WTC11 (cell line): ENCODE data around the gene SHANK3. TPM values are rescaled to one million over a fixed set of nuclear protein-coding genes. Genes with fewer than 3 reads are reported as not detected.

Source experiments
- ATAC-seq: fragments of 200-7000 bp; cut with Tn5 transposase; 2 replicates; pipeline ENCODE4 v1.10.0; 2021; ENCODE audit warnings: mild to moderate bottlenecking, moderate library complexity
- CTCF ChIA-PET: fragments of 300-600 bp; sonication (Branson Sonifier 250); formaldehyde crosslinking; loops from one replicate; lab custom pipeline; 2021; ENCODE audit warnings: antibody characterized with exemption; lab: Charles Lee
- POLR2A ChIA-PET: fragments of 350-600 bp; sonication (Branson Sonifier 250); formaldehyde crosslinking; loops from one replicate; lab custom pipeline; 2021; ENCODE audit warnings: antibody characterized with exemption; lab: Charles Lee
- DNase-seq: peaks from one replicate; pipeline ENCODE4 v3.0.0; 2021; ENCODE audit warnings: low spot score
- H3K27ac Mint-ChIP-seq: 2 replicates; pipeline ENCODE4 v1.8.0; 2021; ENCODE audit warnings: mixed read lengths
- H3K27me3 Mint-ChIP-seq: 2 replicates; pipeline ENCODE4 v1.8.0; 2021; ENCODE audit warnings: low read depth, mild to moderate bottlenecking, moderate library complexity, mixed read lengths
- H3K36me3 Mint-ChIP-seq: 2 replicates; pipeline ENCODE4 v1.8.0; 2021; ENCODE audit warnings: mixed read lengths
- H3K4me1 Mint-ChIP-seq: 2 replicates; pipeline ENCODE4 v1.8.0; 2022; ENCODE audit warnings: mixed read lengths
- H3K4me3 Mint-ChIP-seq: 2 replicates; pipeline ENCODE4 v1.8.0; 2021; ENCODE audit warnings: mild to moderate bottlenecking, moderate library complexity, mixed read lengths
- H3K9me3 Mint-ChIP-seq: 2 replicates; pipeline ENCODE4 v1.8.0; 2021; ENCODE audit warnings: mixed read lengths
- CREM ChIP-seq: sonication (generic); formaldehyde crosslinking; IDR thresholded peaks from 2 replicates; pipeline ENCODE4 v1.8.1; 2022; ENCODE audit warnings: mild to moderate bottlenecking, missing genetic modification reagents, moderate library complexity
- ERG ChIP-seq: fragments of 250-450 bp; sonication (Bioruptor Pico); IDR thresholded peaks from 2 replicates; pipeline ENCODE4 v1.8.0; 2021; ENCODE audit warnings: mild to moderate bottlenecking
- ETV6 ChIP-seq: sonication (generic); formaldehyde crosslinking; IDR thresholded peaks from 2 replicates; pipeline ENCODE4 v1.8.1; 2022; ENCODE audit warnings: mild to moderate bottlenecking, missing genetic modification reagents
- MAX ChIP-seq: sonication (generic); formaldehyde crosslinking; IDR thresholded peaks from 2 replicates; pipeline ENCODE4 v1.8.0; 2022; ENCODE audit warnings: mild to moderate bottlenecking, missing genetic modification reagents
- RELA ChIP-seq: sonication (generic); formaldehyde crosslinking; IDR thresholded peaks from 2 replicates; pipeline ENCODE4 v1.8.1; 2022; ENCODE audit warnings: missing genetic modification reagents, mild to moderate bottlenecking, borderline replicate concordance
- SMAD3 ChIP-seq: sonication (generic); formaldehyde crosslinking; IDR thresholded peaks from 2 replicates; pipeline ENCODE4 v1.8.0; 2022; ENCODE audit warnings: missing genetic modification reagents, mild to moderate bottlenecking, borderline replicate concordance
- SP1 ChIP-seq: sonication (generic); formaldehyde crosslinking; conservative IDR thresholded peaks from 2 replicates; pipeline ENCODE4 v1.8.1; 2022; ENCODE audit warnings: missing genetic modification reagents
- TEAD4 ChIP-seq: sonication (generic); formaldehyde crosslinking; IDR thresholded peaks from 2 replicates; pipeline ENCODE4 v1.8.0; 2022; ENCODE audit warnings: mild to moderate bottlenecking, missing genetic modification reagents
- ZBTB21 ChIP-seq: sonication (generic); formaldehyde crosslinking; IDR thresholded peaks from 2 replicates; pipeline ENCODE4 v1.8.1; 2023; ENCODE audit warnings: mild to moderate bottlenecking, missing genetic modification reagents, borderline replicate concordance
- ZNF219 ChIP-seq: sonication (generic); formaldehyde crosslinking; IDR thresholded peaks from 2 replicates; pipeline ENCODE4 v1.8.0; 2023; ENCODE audit warnings: missing genetic modification reagents, mild to moderate bottlenecking, borderline replicate concordance
- ZNF232 ChIP-seq: sonication (generic); formaldehyde crosslinking; IDR thresholded peaks from 2 replicates; pipeline ENCODE4 v1.8.0; 2022; ENCODE audit warnings: mild to moderate bottlenecking, missing genetic modification reagents
- ZNF263 ChIP-seq: sonication (generic); formaldehyde crosslinking; IDR thresholded peaks from 2 replicates; pipeline ENCODE4 v1.8.1; 2022; ENCODE audit warnings: low read depth, mild to moderate bottlenecking, moderate library complexity, missing genetic modification reagents
- ZNF317 ChIP-seq: sonication (generic); formaldehyde crosslinking; IDR thresholded peaks from 2 replicates; pipeline ENCODE4 v1.8.1; 2023; ENCODE audit warnings: low read depth, mild to moderate bottlenecking, moderate library complexity, missing genetic modification reagents, borderline replicate concordance
- ZNF425 ChIP-seq: fragments of 250-450 bp; sonication (Bioruptor Pico); conservative IDR thresholded peaks from 2 replicates; pipeline ENCODE4 v1.9.0; 2021; ENCODE audit warnings: mild to moderate bottlenecking
- total RNA-seq: library from RNA; stranded (reverse); gene quantifications from 3 replicates; pipeline ENCODE4 v1.2.3, GENCODE V29; 2021
- TF ChIP-seq, protein P1 (sequence below): sonication (generic); formaldehyde crosslinking; IDR thresholded peaks from 2 replicates; pipeline ENCODE4 v1.8.0; 2022; ENCODE audit warnings: missing genetic modification reagents

The SHANK3 gene
- total RNA-seq, 1 experiment from 2014 or later: 9.6 TPM

DNA sequence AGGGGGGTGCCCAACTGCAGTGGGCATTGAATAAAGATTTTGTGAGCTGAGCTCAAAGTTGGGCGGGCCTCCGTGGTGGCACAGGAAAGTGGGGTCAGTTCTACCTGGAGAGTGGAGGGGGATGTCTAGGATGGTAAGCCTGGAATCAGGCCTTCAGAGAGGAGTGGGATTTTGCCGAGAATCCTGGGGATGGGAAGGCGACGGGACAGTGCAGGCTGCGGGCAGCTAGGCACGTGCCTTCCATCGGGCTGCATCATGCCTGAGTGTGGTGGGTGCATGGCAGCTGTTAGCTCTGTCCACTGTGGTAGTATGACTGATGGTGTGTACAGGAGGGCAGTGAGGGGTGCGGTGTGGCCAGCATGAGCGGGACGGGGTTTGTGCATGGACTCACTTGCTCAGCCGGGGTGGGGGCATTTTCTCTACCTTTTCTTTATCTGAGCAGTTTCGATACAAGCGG is 3.6 kb downstream of the SHANK3 start (continued):
- TF ChIP-seq, protein P1, sequence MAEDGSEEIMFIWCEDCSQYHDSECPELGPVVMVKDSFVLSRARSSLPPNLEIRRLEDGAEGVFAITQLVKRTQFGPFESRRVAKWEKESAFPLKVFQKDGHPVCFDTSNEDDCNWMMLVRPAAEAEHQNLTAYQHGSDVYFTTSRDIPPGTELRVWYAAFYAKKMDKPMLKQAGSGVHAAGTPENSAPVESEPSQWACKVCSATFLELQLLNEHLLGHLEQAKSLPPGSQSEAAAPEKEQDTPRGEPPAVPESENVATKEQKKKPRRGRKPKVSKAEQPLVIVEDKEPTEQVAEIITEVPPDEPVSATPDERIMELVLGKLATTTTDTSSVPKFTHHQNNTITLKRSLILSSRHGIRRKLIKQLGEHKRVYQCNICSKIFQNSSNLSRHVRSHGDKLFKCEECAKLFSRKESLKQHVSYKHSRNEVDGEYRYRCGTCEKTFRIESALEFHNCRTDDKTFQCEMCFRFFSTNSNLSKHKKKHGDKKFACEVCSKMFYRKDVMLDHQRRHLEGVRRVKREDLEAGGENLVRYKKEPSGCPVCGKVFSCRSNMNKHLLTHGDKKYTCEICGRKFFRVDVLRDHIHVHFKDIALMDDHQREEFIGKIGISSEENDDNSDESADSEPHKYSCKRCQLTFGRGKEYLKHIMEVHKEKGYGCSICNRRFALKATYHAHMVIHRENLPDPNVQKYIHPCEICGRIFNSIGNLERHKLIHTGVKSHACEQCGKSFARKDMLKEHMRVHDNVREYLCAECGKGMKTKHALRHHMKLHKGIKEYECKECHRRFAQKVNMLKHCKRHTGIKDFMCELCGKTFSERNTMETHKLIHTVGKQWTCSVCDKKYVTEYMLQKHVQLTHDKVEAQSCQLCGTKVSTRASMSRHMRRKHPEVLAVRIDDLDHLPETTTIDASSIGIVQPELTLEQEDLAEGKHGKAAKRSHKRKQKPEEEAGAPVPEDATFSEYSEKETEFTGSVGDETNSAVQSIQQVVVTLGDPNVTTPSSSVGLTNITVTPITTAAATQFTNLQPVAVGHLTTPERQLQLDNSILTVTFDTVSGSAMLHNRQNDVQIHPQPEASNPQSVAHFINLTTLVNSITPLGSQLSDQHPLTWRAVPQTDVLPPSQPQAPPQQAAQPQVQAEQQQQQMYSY (CRISPR knock-in tag): no peak
- TF ChIP-seq CREM (CRISPR knock-in tag) (no peak), MAX (CRISPR knock-in tag) (no peak), RELA (no peak), ZNF219 (CRISPR knock-in tag) (no peak), ERG (CRISPR knock-in tag) (no peak), SMAD3 (CRISPR knock-in tag) (no peak), TEAD4 (CRISPR knock-in tag) (no peak), ETV6 (CRISPR knock-in tag) (no peak), ZNF263 (CRISPR knock-in tag) (no peak), SP1 (CRISPR knock-in tag) (no peak)

- ChIA-PET POLR2A (no interaction called here), CTCF (interaction anchor here (0.8 to 1.6 kb wide), 3 partner anchors 35 to 151 kb away, joined by 3 to 7 read pairs (median 3); partner anchors contain the start of gene SCO2)
- peaks cover 6% of the 10 kb centered on the region for H3K9me3 Mint-ChIP-seq
- TF ChIP-seq TEAD4 (CRISPR knock-in tag) (no peak), ZNF425 (CRISPR knock-in tag) (no peak), ZNF317 (CRISPR knock-in tag) (no peak), ZNF263 (CRISPR knock-in tag) (no peak), ZBTB21 (CRISPR knock-in tag) (no peak), ZNF232 (no peak)
- no peak overlapping the region for H3K27ac Mint-ChIP-seq
- H3K36me3 Mint-ChIP-seq: peaks cover 16% of the 10 kb centered on the region
- peaks cover 13% of the 10 kb centered on the region for H3K4me1 Mint-ChIP-seq
- ATAC-seq (no peak), DNase-seq (no peak)
- H3K27me3 Mint-ChIP-seq: peaks cover 29% of the 10 kb centered on the region
- H3K4me3 Mint-ChIP-seq: no peak overlapping the region
Observed at GRCh38 chr22:50676661-50677492, 4.3 kb downstream of the SHANK3 start.
